Measurements from ENCODE around the gene AIRE. TPM values are rescaled to one million over a fixed set of nuclear protein-coding genes. Genes with fewer than 3 reads are reported as not detected.

Gene AIRE
- total and polyA plus RNA-seq, 2 of the 13 experiments (the other 11 are each of a cell fraction or from before 2014, with no cell fraction given) = not detected

- H2AFZ ChIP-seq (ENCODE audit: low read length) = no peak overlapping the region
- H3K4me1 ChIP-seq (ENCODE audit: insufficient read depth, low read length) = peaks cover 70% of the 10 kb centered on the region
- peaks cover 4 to 5% of the 10 kb centered on the region in 2 experiments; a peak in 3 of 5 replicates for H3K36me3 ChIP-seq (replicated peaks in 1 of 2; ENCODE audit: control insufficient read depth in 1 of 2, insufficient read depth in 2 of 2, low read length in 2 of 2)
- intact Hi-C loops (cut with micrococcal nuclease; ENCODE audit: unreplicated experiment) = loop anchor here (10.0 kb wide), 1 partner anchor 183 kb away; no protein-coding TSS in a partner anchor
- CTCF ChIA-PET (ENCODE audit: low intra/inter-chr PET ratio, low total read pairs) = no interaction called here
- H4K20me1 ChIP-seq (ENCODE audit: insufficient read depth, low read length) = peaks cover 14% of the 10 kb centered on the region; the same call in 1 of the 2 replicates
- peaks cover 0 to 5% of the 10 kb centered on the region in 2 experiments; a peak in 2 of 5 replicates for H3K27me3 ChIP-seq (ENCODE audit: control insufficient read depth in 1 of 2, insufficient read depth in 2 of 2, low read length in 2 of 2)
- in situ Hi-C loops (cut with HindIII; ENCODE audit: extremely low pct_ligation_motif_present, low pct_unique_long_range_greater_than_20kb) = loop anchor here (5.0 kb wide), 1 partner anchor 35 kb away; the partner anchor contains the start of gene CFAP410
- peak overlapping the region; percentile 14 for H3K9ac ChIP-seq (ENCODE audit: insufficient read depth, low read depth, low read length)
- H3K4me3 ChIP-seq (replicated peaks in 1 of 3; ENCODE audit: insufficient read depth in 1 of 3, low read depth in 2 of 3, low read length in 3 of 3) = peak overlapping the region; percentile 66 to 80 (median 75)
- peak; percentile 16 for DNase-seq (ENCODE audit: low spot score)
- POLR2A ChIA-PET = interaction anchor here (1.1 to 4.2 kb wide), 4 partner anchors 27 to 204 kb away, joined by 3 to 27 read pairs (median 14); partner anchors contain the start of gene CFAP410
- no peak for FAIRE-seq
- H3K9me3 ChIP-seq (ENCODE audit: low read length) = no peaks in the 10 kb centered on the region
- no TSS peak for BruUV-seq (replicated peaks)
- 88% methylated on average over 4 of the region's 9 CpGs for WGBS (ENCODE audit: low lambda C conversion rate)
- ATAC-seq = peak; percentile 39
- H3K4me2 ChIP-seq (ENCODE audit: low read depth, low read length) = peak overlapping the region; percentile 97
- TF ChIP-seq KDM5B (CRISPR knock-in tag; IDR thresholded peaks at IDR 0.05; ENCODE audit: borderline replicate concordance) (0 out of 2 replicates have a peak, but pooled peaks have one; percentile 5), RBFOX2 (IDR thresholded peaks at IDR 0.05; ENCODE audit: low read depth, low read length) (peak; percentile 47; the same call in 1 of the 2 replicates), NFRKB (IDR thresholded peaks at IDR 0.05) (no peak), ISL2 (CRISPR knock-in tag; IDR thresholded peaks at IDR 0.05) (no peak), ZNF138 (CRISPR knock-in tag; IDR thresholded peaks at IDR 0.05; ENCODE audit: low read depth) (no peak), ZNF572 (CRISPR knock-in tag; IDR thresholded peaks at IDR 0.05) (0 out of 2 replicates have a peak, but pooled peaks have one; percentile 65), MTA1 (CRISPR knock-in tag; IDR thresholded peaks at IDR 0.05; ENCODE audit: borderline replicate concordance) (0 out of 2 replicates have a peak, but pooled peaks have one; percentile 7), HIC2 (CRISPR knock-in tag; IDR thresholded peaks at IDR 0.05; ENCODE audit: low read depth) (peak; percentile 54; the same call in 1 of the 2 replicates), THAP9 (CRISPR knock-in tag; IDR thresholded peaks at IDR 0.05; ENCODE audit: borderline replicate concordance) (peak; percentile 61; the same call in 1 of the 2 replicates), PITX1 (CRISPR knock-in tag; IDR thresholded peaks at IDR 0.05) (0 out of 2 replicates have a peak, but pooled peaks have one; percentile 13), HNRNPL (IDR thresholded peaks at IDR 0.05; ENCODE audit: low read depth, low read length) (peak; percentile 87; the same call in 1 of the 2 replicates)
- H3K27ac ChIP-seq (ENCODE audit: extremely low read length, insufficient read depth, low read length) = peak overlapping the region; percentile 87
- peaks cover 31% of the 10 kb centered on the region for H3K79me2 ChIP-seq (ENCODE audit: insufficient read depth, low read length)
Measured at GRCh38 chr21:44301961-44302406, 16.3 kb downstream of the AIRE start.

Measured in HepG2 (cell line).